ENCODE data around the gene IL6ST.
"Not testable (repeated sequence)": the region's sequence is repeated elsewhere in the genome, so short reads cannot be mapped to it uniquely, and the experiment has no call there.

IL6ST gene

DNA sequence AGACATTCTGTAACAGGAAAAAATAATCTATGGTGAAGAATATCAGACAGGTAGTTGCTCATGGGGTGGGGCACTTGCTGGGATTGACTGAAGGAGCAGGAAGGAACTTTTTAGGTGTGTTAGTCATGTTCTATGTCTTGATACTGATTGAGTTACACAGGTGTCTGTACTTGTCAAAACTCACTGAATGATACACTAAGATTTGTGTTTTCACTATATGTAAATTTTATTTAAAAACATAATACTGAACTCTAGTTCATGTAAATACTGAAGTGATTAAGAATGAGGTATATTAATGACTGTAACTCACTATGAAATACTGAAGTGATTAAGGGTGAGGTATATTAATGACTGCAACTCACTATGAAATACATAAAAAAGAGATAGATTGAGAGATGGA lies 28.5 kb downstream of the IL6ST start:
- DNase-seq (ENCODE audit: low read depth in 2 of 2) = no peak

GRCh38 chr5:55965525-55965924 lies 29.2 kb downstream of the IL6ST start:
- no peak for DNase-seq (ENCODE audit: low read depth in 2 of 2)

DNA sequence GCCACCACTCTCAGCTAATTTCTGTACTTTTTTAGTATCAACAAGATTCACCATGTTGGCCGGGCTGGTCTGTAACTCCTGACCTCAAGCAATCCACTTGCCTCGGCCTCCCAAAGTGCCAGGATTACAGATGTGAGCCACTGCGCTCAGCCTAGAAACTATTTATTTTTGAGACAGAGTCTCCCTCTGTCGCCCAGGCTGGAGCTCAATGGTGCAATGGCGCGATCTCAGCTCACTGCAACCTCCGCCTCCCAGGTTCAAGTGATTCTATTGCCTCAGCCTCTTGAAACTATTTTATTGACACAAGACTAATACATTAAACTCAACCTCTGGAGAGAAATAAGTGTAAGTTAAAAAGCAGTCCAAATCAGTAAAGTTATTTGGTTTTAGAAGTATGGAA lies 34.0 kb downstream of the IL6ST start:
- no peak for DNase-seq (ENCODE audit: low read depth in 2 of 2)

DNA sequence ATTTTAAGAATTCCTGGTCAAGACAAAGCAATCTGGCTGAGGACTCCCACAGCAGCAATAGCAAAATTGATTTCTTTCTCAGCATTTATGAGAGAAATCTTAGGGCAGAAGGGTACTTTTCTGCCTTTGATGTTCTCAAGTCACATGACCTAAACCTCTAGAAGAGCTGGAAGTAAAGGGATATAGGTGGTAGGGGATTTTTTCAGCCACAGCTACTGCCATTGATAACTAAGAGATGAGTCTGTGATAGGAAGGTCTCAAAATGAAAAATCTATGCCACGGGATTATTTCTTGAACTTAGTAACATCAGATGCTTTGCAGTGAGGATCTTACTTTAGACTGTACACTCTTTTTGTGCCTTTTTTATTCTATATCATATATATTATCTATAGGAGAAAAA lies 35.6 kb downstream of the IL6ST start:
- no peak for DNase-seq (ENCODE audit: low read depth in 2 of 2)

DNA sequence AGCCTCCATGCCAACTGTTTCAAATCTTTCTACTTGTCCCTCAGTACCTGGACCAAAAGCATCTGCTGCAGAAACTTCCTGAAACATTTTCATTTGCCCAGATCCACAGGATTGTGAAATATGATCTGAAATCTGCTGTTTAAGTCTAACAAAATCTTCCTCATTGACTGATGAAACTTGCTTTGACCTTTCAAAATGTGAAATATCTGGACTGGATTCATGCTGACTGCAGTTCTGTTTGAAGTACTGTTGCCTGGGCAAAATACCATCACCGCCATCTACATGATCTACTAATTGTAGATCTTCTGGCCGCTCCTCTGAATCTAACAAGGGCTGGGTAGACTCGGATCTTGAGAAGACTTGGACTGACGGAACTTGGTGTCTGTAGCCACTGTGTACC lies 53.6 kb downstream of the IL6ST start:
- DNase-seq (ENCODE audit: low read depth in 2 of 2) = not testable (repeated sequence)

- DNase-seq (ENCODE audit: low read depth in 2 of 2) = not testable (repeated sequence)
Measured at GRCh38 chr5:55937598-55937997, 57.2 kb downstream of the IL6ST start.

DNA sequence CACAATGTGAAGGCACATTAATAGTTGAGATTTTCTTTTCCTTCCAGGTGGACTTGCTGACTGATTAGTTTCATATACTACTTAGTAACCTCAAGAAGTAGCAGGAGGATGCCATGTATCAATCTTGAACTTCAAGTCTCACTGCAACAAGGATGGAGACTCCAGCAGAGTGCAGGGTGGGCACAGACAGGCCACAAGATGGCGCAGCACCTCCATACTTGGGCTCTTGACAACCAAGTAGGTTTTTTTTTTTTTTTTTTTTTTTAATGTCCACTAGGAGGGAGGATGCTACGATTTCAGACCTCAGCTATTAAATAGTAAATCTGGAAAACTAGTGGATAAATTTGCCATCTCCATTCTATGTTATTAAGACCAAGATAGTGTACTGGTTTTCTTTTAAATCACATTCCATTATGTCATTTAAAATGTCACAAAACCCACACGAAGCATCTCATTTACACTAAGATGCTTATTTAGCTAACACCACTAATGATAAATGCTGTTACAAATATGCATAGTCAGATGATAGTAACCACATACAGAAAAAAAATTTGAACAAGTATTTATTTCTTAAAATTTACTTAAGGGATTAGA lies 58.6 kb downstream of the IL6ST start:
- peak; percentile 53 to 60 for DNase-seq (ENCODE audit: low read depth in 2 of 2)

DNA sequence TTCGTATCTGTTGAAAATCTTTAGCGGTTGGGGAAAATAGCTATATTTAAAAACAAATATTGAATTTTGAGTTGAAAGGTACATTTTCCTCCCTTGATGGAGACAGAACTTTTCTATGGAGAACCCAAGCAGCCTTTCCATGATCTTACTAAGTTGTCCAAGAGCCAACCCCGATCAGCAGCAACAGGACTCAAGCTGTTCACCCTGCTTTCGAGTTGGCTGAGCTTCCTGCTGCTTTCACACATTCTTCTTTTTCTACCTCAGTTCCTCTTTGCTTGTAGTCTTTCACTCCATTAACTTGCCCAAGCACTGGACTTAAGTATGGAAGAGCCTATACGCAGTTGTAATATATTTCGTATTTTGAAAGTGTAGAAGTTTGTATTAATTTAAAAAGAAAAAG lies 59.4 kb downstream of the IL6ST start:
- no peak for DNase-seq (ENCODE audit: low read depth in 2 of 2)

- DNase-seq (ENCODE audit: low read depth in 2 of 2) = no peak
Measured at GRCh38 chr5:55934720-55935119, 60.0 kb downstream of the IL6ST start.

GRCh38 chr5:55934115-55934613 lies 60.6 kb downstream of the IL6ST start:
- DNase-seq (ENCODE audit: low read depth in 2 of 2) = no peak

- DNase-seq (ENCODE audit: low read depth in 2 of 2) = no peak
Measured at GRCh38 chr5:55933377-55934114, 61.2 kb downstream of the IL6ST start.

GRCh38 chr5:55932700-55933099 lies 62.1 kb downstream of the IL6ST start:
- no peak for DNase-seq (ENCODE audit: low read depth in 2 of 2)

DNA sequence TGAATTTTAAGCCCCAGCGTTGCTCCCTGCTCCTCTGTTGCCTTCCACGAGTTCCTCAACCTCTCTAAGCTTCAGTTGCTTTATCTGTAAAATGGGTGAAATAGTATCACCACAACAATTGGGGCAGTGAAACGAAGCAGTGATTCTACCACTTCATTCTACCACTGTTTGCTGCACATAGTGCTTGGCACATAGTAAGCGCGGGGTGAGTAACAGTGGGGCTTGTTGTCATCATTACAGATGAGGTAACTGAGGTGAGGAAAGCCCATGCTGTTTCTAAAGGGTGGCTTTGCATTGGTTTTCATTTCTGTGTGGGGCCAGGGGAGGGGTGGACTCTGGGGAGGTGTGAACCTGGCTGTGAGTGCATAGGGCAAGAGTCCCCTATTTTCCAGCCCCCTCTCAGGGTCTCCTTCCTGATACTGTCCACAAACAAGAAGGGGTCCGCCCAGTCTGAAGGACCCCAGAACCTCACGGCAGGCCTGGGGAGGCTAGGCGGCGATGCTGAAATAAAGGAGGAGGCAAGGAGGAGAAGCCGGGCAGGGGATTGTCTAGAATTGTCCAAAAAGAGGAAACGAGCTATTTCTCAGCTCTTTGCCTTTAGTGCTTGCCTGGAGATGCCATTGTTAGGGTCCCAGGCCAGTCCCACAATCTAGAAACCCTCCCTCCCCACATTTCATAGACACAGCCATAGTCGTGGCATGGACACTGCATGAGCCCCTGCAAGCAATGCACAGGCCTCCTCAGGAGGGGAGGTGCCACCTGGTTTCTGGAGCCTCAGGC lies 65.6 kb downstream of the IL6ST start:
- DNase-seq (ENCODE audit: low read depth in 2 of 2) = no peak

- no peak for DNase-seq (ENCODE audit: low read depth in 2 of 2)
Measured at GRCh38 chr5:55927861-55928655, 66.7 kb downstream of the IL6ST start.

- no peak for DNase-seq (ENCODE audit: low read depth in 2 of 2)
Measured at GRCh38 chr5:55926476-55926875, 68.3 kb downstream of the IL6ST start.

GRCh38 chr5:55925712-55926111 lies 69.1 kb downstream of the IL6ST start:
- no peak for DNase-seq (ENCODE audit: low read depth in 2 of 2)

GRCh38 chr5:55925181-55925580 lies 69.6 kb downstream of the IL6ST start:
- no peak for DNase-seq (ENCODE audit: low read depth in 2 of 2)

- no peak for DNase-seq (ENCODE audit: low read depth in 2 of 2)
Measured at GRCh38 chr5:55924744-55925143, 70.0 kb downstream of the IL6ST start.

GRCh38 chr5:55923865-55924500 lies 70.8 kb downstream of the IL6ST start:
- no peak for DNase-seq (ENCODE audit: low read depth in 2 of 2)

- DNase-seq (ENCODE audit: low read depth in 2 of 2) = peak in 1 of 2 donors; percentile 6
Measured at GRCh38 chr5:55923177-55923771, 71.5 kb downstream of the IL6ST start.

DNA sequence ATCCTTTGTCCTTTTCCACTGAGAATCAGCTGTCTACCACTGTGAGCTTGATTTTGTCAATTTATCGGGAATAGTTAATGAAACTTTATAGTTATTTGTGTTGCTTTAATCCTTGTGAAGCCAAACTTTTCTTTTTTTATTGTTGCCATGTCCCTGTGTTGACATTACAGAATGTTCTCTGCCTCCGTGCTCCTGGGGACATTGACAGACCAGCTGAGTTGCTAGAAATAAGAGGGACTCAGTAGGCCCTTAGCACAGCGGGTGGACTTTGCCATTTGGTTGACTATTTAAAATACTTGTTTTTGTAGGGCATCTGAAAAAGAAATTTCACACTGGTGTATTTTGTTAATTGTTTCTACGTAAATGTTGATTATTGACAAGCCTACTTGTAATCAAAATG lies 73.1 kb downstream of the IL6ST start:
- DNase-seq (ENCODE audit: low read depth in 2 of 2) = no peak

Measured in stimulated activated CD8-positive, alpha-beta memory T cell treated with anti-CD3 and anti-CD28 coated beads, Interleukin-7, amount 100 ng/mL, for 4 hours (primary cell).